Vagina (tissue), 2 donors: ENCODE measurements around the gene CCDC85B. TPM values are rescaled to one million over a fixed set of nuclear protein-coding genes. Genes with fewer than 3 reads are reported as not detected.
A peak's percentile ranks its signal among the peaks of the same experiment; 100 is the strongest.

Experiments used
- DNase-seq, 2 donors: peaks; one replicate each; pipeline ENCODE4 v3.0.0-alpha.2; 2017; ENCODE audit errors: extremely low spot score in 2 of 2
- H3K27ac ChIP-seq: fragments of 200-600 bp; sonication (generic); one replicate; pipeline ENCODE4 v1.5.1; 2019
- H3K27me3 ChIP-seq: fragments of 200-600 bp; sonication (generic); one replicate; pipeline ENCODE4 v1.5.1; 2019
- H3K36me3 ChIP-seq, 2 donors: fragments of 200-600 bp; sonication (generic); one replicate each; pipeline ENCODE4 v1.5.1; 2017 to 2019
- H3K4me1 ChIP-seq: fragments of 200-600 bp; sonication (generic); one replicate; pipeline ENCODE4 v1.5.1; 2019
- H3K4me3 ChIP-seq, 2 donors: fragments of 200-600 bp; sonication (generic); 1 replicate in 1 of 2; 2 replicates in 1 of 2; pipeline ENCODE4 v1.5.1; 2016 to 2019
- H3K9me3 ChIP-seq: fragments of 200-600 bp; sonication (generic); one replicate; pipeline ENCODE4 v1.5.1; 2019
- CTCF ChIP-seq, 3 experiments: fragments of 450-650 bp in 2 of 3; fragments of 200-600 bp in 1 of 3; sonication (generic) in 1 of 3; IDR thresholded peaks; one replicate each; pipeline ENCODE4 v1.5.1; 2017 to 2019; ENCODE audit warnings: antibody characterized with exemption in 3 of 3, mild to moderate bottlenecking in 2 of 3, moderate library complexity in 2 of 3
- POLR2A ChIP-seq, 2 donors: fragments of 450-650 bp; IDR thresholded peaks; one replicate each; pipeline ENCODE4 v1.6.1; 2017; ENCODE audit warnings: antibody characterized with exemption in 2 of 2, mild to moderate bottlenecking in 2 of 2, moderate library complexity in 2 of 2
- POLR2AphosphoS5 ChIP-seq, 2 donors: sonication (generic); formaldehyde crosslinking; IDR thresholded peaks; one replicate each; pipeline ENCODE4 v1.9.0; 2017; ENCODE audit warnings: antibody characterized with exemption in 2 of 2, mild to moderate bottlenecking in 2 of 2, low read depth in 1 of 2; ENCODE audit not compliant: insufficient read depth in 1 of 2
- intact Hi-C: fragments of 100-400 bp; cut with DNase I; formaldehyde crosslinking; loops from one replicate; pipeline ENCODE4 v1.15.1; 2023
- total RNA-seq: library from RNA; depleted of rRNA; stranded (reverse); fragments of >200 nt; gene quantifications from one replicate; pipeline ENCODE4 v1.2.3, GENCODE V29; 2016

CCDC85B gene
- total RNA-seq, 1 donor from 2014 or later: 76.4 TPM

- peaks cover 52% of the 10 kb centered on the region for H3K4me1 ChIP-seq
- H3K36me3 ChIP-seq: no peaks in the 10 kb centered on the region
- H3K27me3 ChIP-seq: no peaks in the 10 kb centered on the region
- no peak overlapping the region for H3K4me3 ChIP-seq
- DNase-seq: no peak
- no peaks in the 10 kb centered on the region for H3K9me3 ChIP-seq
- intact Hi-C loops: no loop called here
- no peak for TF ChIP-seq CTCF (IDR thresholded peaks at IDR 0.05)
- TF ChIP-seq POLR2AphosphoS5 (IDR thresholded peaks at IDR 0.05; ENCODE audit: insufficient read depth in 1 of 2, low read depth in 1 of 2): no peak
- no peak for TF ChIP-seq POLR2A (IDR thresholded peaks at IDR 0.05)
- H3K27ac ChIP-seq: no peak overlapping the region
Observed at GRCh38 chr11:65895482-65895981, 5.1 kb downstream of the CCDC85B start.

GRCh38 chr11:65896034-65896999, 5.8 kb downstream of the CCDC85B start:
- no peak for DNase-seq
- intact Hi-C loops: no loop called here
- Histone ChIP-seq H3K4me3 (no peak overlapping the region), H3K36me3 (no peaks in the 10 kb centered on the region), H3K27ac (no peak overlapping the region), H3K4me1 (peaks cover 47% of the 10 kb centered on the region), H3K9me3 (no peaks in the 10 kb centered on the region), H3K27me3 (no peaks in the 10 kb centered on the region)
- TF ChIP-seq CTCF (IDR thresholded peaks at IDR 0.05) (no peak), POLR2AphosphoS5 (IDR thresholded peaks at IDR 0.05; ENCODE audit: insufficient read depth in 1 of 2, low read depth in 1 of 2) (no peak)

GRCh38 chr11:65897020-65897471, 6.6 kb downstream of the CCDC85B start:
- H3K36me3 ChIP-seq: no peaks in the 10 kb centered on the region
- no peak overlapping the region for H3K27ac ChIP-seq
- H3K9me3 ChIP-seq: no peaks in the 10 kb centered on the region
- TF ChIP-seq POLR2AphosphoS5 (IDR thresholded peaks at IDR 0.05; ENCODE audit: insufficient read depth in 1 of 2, low read depth in 1 of 2) (no peak), CTCF (IDR thresholded peaks at IDR 0.05) (no peak), POLR2A (IDR thresholded peaks at IDR 0.05) (no peak)
- peaks cover 40% of the 10 kb centered on the region for H3K4me1 ChIP-seq
- H3K4me3 ChIP-seq: no peak overlapping the region
- no peaks in the 10 kb centered on the region for H3K27me3 ChIP-seq
- no peak for DNase-seq
- intact Hi-C loops: no loop called here

- Histone ChIP-seq H3K27ac (peak overlapping the region; percentile 69), H3K9me3 (no peaks in the 10 kb centered on the region), H3K27me3 (no peaks in the 10 kb centered on the region), H3K36me3 (no peaks in the 10 kb centered on the region), H3K4me1 (peaks cover 22% of the 10 kb centered on the region), H3K4me3 (peak overlapping the region; percentile 55 to 56)
- intact Hi-C loops: no loop called here
- no peak for DNase-seq
- TF ChIP-seq POLR2AphosphoS5 (IDR thresholded peaks at IDR 0.05; ENCODE audit: insufficient read depth in 1 of 2, low read depth in 1 of 2) (no peak), CTCF (IDR thresholded peaks at IDR 0.05) (no peak), POLR2A (IDR thresholded peaks at IDR 0.05) (no peak)
Observed at GRCh38 chr11:65898656-65899355, 8.3 kb downstream of the CCDC85B start.
